T-helper 22 cell (primary cell): ENCODE measurements around the gene EPHA5.

Source experiments
- DNase-seq: peaks from one replicate; pipeline ENCODE4 v3.0.0-alpha.2; 2020; ENCODE audit warnings: low read depth

Gene EPHA5

GRCh38 chr4:65624651-65625050, 45.6 kb downstream of the EPHA5 start:
- DNase-seq, result no peak

- no peak for DNase-seq
These were observed 46.8 kb downstream of the EPHA5 start for GRCh38 chr4:65623506-65623905.

- no peak for DNase-seq
These were observed 52.9 kb downstream of the EPHA5 start for GRCh38 chr4:65617416-65617815.

- DNase-seq, result no peak
These were observed 65.8 kb downstream of the EPHA5 start for GRCh38 chr4:65604515-65604914.

GRCh38 chr4:65600656-65601055, 69.6 kb downstream of the EPHA5 start:
- DNase-seq, result no peak

- no peak for DNase-seq
These were observed 70.9 kb downstream of the EPHA5 start for GRCh38 chr4:65599340-65599739.

- no peak for DNase-seq
These were observed 72.6 kb downstream of the EPHA5 start for GRCh38 chr4:65597697-65598096.

GRCh38 chr4:65592089-65592488, 78.2 kb downstream of the EPHA5 start:
- DNase-seq, result no peak

GRCh38 chr4:65589921-65590320, 80.4 kb downstream of the EPHA5 start:
- no peak for DNase-seq

GRCh38 chr4:65589331-65589730, 81.0 kb downstream of the EPHA5 start:
- DNase-seq, result no peak

- DNase-seq, result no peak
These were observed 89.7 kb downstream of the EPHA5 start for GRCh38 chr4:65580551-65580950.

GRCh38 chr4:65566473-65566872, 103.8 kb downstream of the EPHA5 start:
- no peak for DNase-seq

GRCh38 chr4:65561164-65561563, 109.1 kb downstream of the EPHA5 start:
- no peak for DNase-seq

GRCh38 chr4:65559270-65559669, 111.0 kb downstream of the EPHA5 start:
- DNase-seq, result no peak

- no peak for DNase-seq
These were observed 118.2 kb downstream of the EPHA5 start for GRCh38 chr4:65552057-65552456.

GRCh38 chr4:65550500-65550899, 119.8 kb downstream of the EPHA5 start:
- DNase-seq, result no peak

GRCh38 chr4:65546882-65547416, 123.3 kb downstream of the EPHA5 start:
- no peak for DNase-seq

GRCh38 chr4:65538571-65538970, 131.7 kb downstream of the EPHA5 start:
- DNase-seq, result no peak

GRCh38 chr4:65535113-65535512, 135.2 kb downstream of the EPHA5 start:
- DNase-seq, result no peak

- DNase-seq, result no peak
These were observed 148.6 kb downstream of the EPHA5 start for GRCh38 chr4:65521666-65522065.

GRCh38 chr4:65515646-65516045, 154.6 kb downstream of the EPHA5 start:
- no peak for DNase-seq

GRCh38 chr4:65510976-65511375, 159.3 kb downstream of the EPHA5 start:
- DNase-seq, result no peak

- no peak for DNase-seq
These were observed 162.1 kb downstream of the EPHA5 start for GRCh38 chr4:65508168-65508567.

GRCh38 chr4:65502131-65502701, 168.1 kb downstream of the EPHA5 start:
- DNase-seq, result no peak
